A549 (cell line): ENCODE data around the gene TCP11. TPM values are rescaled to one million over a fixed set of nuclear protein-coding genes. Genes with fewer than 3 reads are reported as not detected.
A peak's percentile ranks its signal among the peaks of the same experiment; 100 is the strongest.

Experiments
- ATAC-seq, 2 experiments: fragments of 200-7000 bp in 1 of 2; fragments of >200 bp in 1 of 2; cut with Nextera tagmentation in 1 of 2; cut with Tn5 transposase in 1 of 2; 3 replicates each; pipeline versions ENCODE4 v1.8.0 to v1.9.1; 2018 to 2020; ENCODE audit warnings: mild to moderate bottlenecking in 1 of 2, moderate library complexity in 1 of 2
- CTCF ChIA-PET: fragments of 300-600 bp; sonication (Branson Sonifier 250); formaldehyde crosslinking; extraction: SDS; loops from one replicate; lab custom pipeline; 2021; ENCODE audit warnings: antibody characterized with exemption, inconsistent platforms; lab: Yijun Ruan, JAX
- POLR2A ChIA-PET: fragments of 350-600 bp; formaldehyde crosslinking; extraction: SDS; loops from one replicate; lab custom pipeline; 2021; ENCODE audit warnings: antibody characterized with exemption, inconsistent platforms; lab: Yijun Ruan, JAX
- DNase-seq, 2 experiments: peaks; one replicate each; pipeline versions ENCODE4 v3.0.0 to v3.0.0-alpha.2; 2011 to 2016; ENCODE audit warnings: low read depth in 1 of 2, low spot score in 1 of 2
- FAIRE-seq: peaks from 2 replicates; lab custom pipeline; 2011; peaks lifted over from hg19 to GRCh38; lab: Jason Lieb, UNC
- H3K27ac ChIP-seq, 2 experiments: fragments of >200 bp; sonication (Bioruptor Twin); formaldehyde crosslinking; 3 replicates each; pipeline ENCODE4 v1.5.1; 2016 to 2017
- H3K4me1 ChIP-seq: fragments of >200 bp; sonication (Bioruptor Twin); formaldehyde crosslinking; 3 replicates; pipeline ENCODE4 v1.6.1; 2016
- H3K4me2 ChIP-seq: fragments of >200 bp; sonication (Bioruptor Twin); formaldehyde crosslinking; 3 replicates; pipeline ENCODE4 v1.6.1; 2016
- H3K4me3 ChIP-seq: fragments of >200 bp; sonication (Bioruptor Twin); formaldehyde crosslinking; 3 replicates; pipeline ENCODE4 v1.5.1; 2016
- H3K9me3 ChIP-seq: fragments of >200 bp; sonication (Bioruptor Twin); formaldehyde crosslinking; 3 replicates; pipeline ENCODE4 v1.6.1; 2016
- EHMT2 ChIP-seq: fragments of 200-600 bp; sonication (generic); IDR thresholded peaks from 2 replicates; pipeline ENCODE4 v1.6.1; 2016; ENCODE audit warnings: antibody characterized with exemption, low read depth, mild to moderate bottlenecking, moderate library complexity
- EP300 ChIP-seq, 2 experiments: fragments of >200 bp; sonication (Bioruptor Twin); formaldehyde crosslinking; IDR thresholded peaks; 2 replicates in 1 of 2; 3 replicates in 1 of 2; pipeline ENCODE4 v1.6.1; 2016 to 2017
- ESRRA ChIP-seq: fragments of 150-350 bp; IDR thresholded peaks from 2 replicates; pipeline ENCODE4 v1.6.1; 2014; ENCODE audit warnings: mild to moderate bottlenecking, low read length, borderline replicate concordance
- FOSL2 ChIP-seq, 2 experiments: fragments of 450-650 bp in 1 of 2; fragments of >200 bp in 1 of 2; sonication (Bioruptor Twin) in 1 of 2; formaldehyde crosslinking; IDR thresholded peaks; 2 replicates each; pipeline versions ENCODE4 v1.5.0 to v1.6.1; 2016 to 2020; ENCODE audit warnings: mild to moderate bottlenecking in 1 of 2, moderate library complexity in 1 of 2
- FOXS1 ChIP-seq: fragments of 250-450 bp; sonication (Bioruptor Pico); IDR thresholded peaks from 2 replicates; pipeline ENCODE4 v1.5.0; 2020; ENCODE audit warnings: mild to moderate bottlenecking, moderate library complexity
- HDAC2 ChIP-seq: fragments of 200-600 bp; sonication (generic); IDR thresholded peaks from 2 replicates; pipeline ENCODE4 v1.6.1; 2016
- HEYL ChIP-seq: fragments of 250-450 bp; sonication (Bioruptor Pico); IDR thresholded peaks from 2 replicates; pipeline ENCODE4 v1.8.0; 2021; ENCODE audit warnings: mild to moderate bottlenecking, moderate library complexity
- HOXA7 ChIP-seq: fragments of 250-450 bp; sonication (Bioruptor Pico); IDR thresholded peaks from 2 replicates; pipeline ENCODE4 v1.5.0; 2020; ENCODE audit warnings: mild to moderate bottlenecking, moderate library complexity
- HOXB13 ChIP-seq: fragments of 250-450 bp; sonication (Bioruptor Pico); IDR thresholded peaks from 2 replicates; pipeline ENCODE4 v1.5.0; 2020; ENCODE audit warnings: low read depth, mild to moderate bottlenecking, moderate library complexity
- KDM5A ChIP-seq: fragments of 200-600 bp; sonication (generic); IDR thresholded peaks from 2 replicates; pipeline ENCODE4 v1.6.1; 2016; ENCODE audit warnings: antibody characterized with exemption, mild to moderate bottlenecking
- MAFK ChIP-seq: fragments of 450-650 bp; IDR thresholded peaks from 2 replicates; pipeline ENCODE4 v1.6.1; 2014; ENCODE audit not compliant: partially characterized antibody
- NFE2L2 ChIP-seq: fragments of 150-350 bp; conservative IDR thresholded peaks from 2 replicates; pipeline ENCODE4 v1.6.1; 2014; ENCODE audit warnings: low read length
- PHF8 ChIP-seq: fragments of 200-600 bp; sonication (generic); IDR thresholded peaks from 2 replicates; pipeline ENCODE4 v1.6.1; 2016; ENCODE audit warnings: low read depth, mild to moderate bottlenecking, antibody characterized with exemption, moderate library complexity, borderline replicate concordance
- POLR2A ChIP-seq: IDR thresholded peaks from 2 replicates; pipeline ENCODE4 v1.6.1; 2012; ENCODE audit warnings: mild to moderate bottlenecking, low read length
- POLR2AphosphoS2 ChIP-seq: conservative IDR thresholded peaks from 2 replicates; pipeline ENCODE4 v1.6.1; 2012; ENCODE audit warnings: low read length, improper control_type of control experiment, inconsistent platforms
- RAD21 ChIP-seq, 2 experiments: fragments of >200 bp in 1 of 2; sonication (Bioruptor Twin) in 1 of 2; formaldehyde crosslinking in 1 of 2; IDR thresholded peaks in 1 of 2; conservative IDR thresholded peaks in 1 of 2; 2 replicates in 1 of 2; 3 replicates in 1 of 2; pipeline ENCODE4 v1.6.1; 2012 to 2018; ENCODE audit warnings: inconsistent platforms in 1 of 2
- RARB ChIP-seq: fragments of 250-450 bp; sonication (Bioruptor Pico); IDR thresholded peaks from 2 replicates; pipeline ENCODE4 v1.8.0; 2021; ENCODE audit warnings: mild to moderate bottlenecking, moderate library complexity
- SMC3 ChIP-seq: fragments of >200 bp; sonication (Bioruptor Twin); formaldehyde crosslinking; IDR thresholded peaks from 3 replicates; pipeline ENCODE4 v1.6.1; 2018; ENCODE audit warnings: inconsistent platforms
- SREBF2 ChIP-seq: fragments of 450-650 bp; IDR thresholded peaks from 2 replicates; pipeline ENCODE4 v1.6.1; 2014; ENCODE audit warnings: mild to moderate bottlenecking, moderate library complexity
- TFCP2L1 ChIP-seq: fragments of 250-450 bp; sonication (Bioruptor Pico); IDR thresholded peaks from 2 replicates; pipeline ENCODE4 v1.5.0; 2021; ENCODE audit warnings: mild to moderate bottlenecking
- TP53 ChIP-seq: fragments of 250-450 bp; sonication (Bioruptor Pico); IDR thresholded peaks from 2 replicates; pipeline ENCODE4 v1.5.0; 2021; ENCODE audit warnings: mild to moderate bottlenecking, moderate library complexity
- ZNF302 ChIP-seq: fragments of 250-450 bp; sonication (Bioruptor Pico); IDR thresholded peaks from 2 replicates; pipeline ENCODE4 v1.9.0; 2021; ENCODE audit warnings: inconsistent platforms, mild to moderate bottlenecking, moderate library complexity
- ZSCAN20 ChIP-seq: fragments of 250-450 bp; sonication (Bioruptor Pico); IDR thresholded peaks from 2 replicates; pipeline ENCODE4 v1.8.0; 2022; ENCODE audit warnings: mild to moderate bottlenecking, moderate library complexity
- WGBS: methylation state at CpG from one replicate; pipeline ENCODE4 v1.1.6; 2017; ENCODE audit errors: missing lambda C conversion rate; 5-methylcytosine and 5-hydroxymethylcytosine counted together
- polyA plus RNA-seq, 4 experiments: library from polyadenylated mRNA; depleted of rRNA in 3 of 4; stranded (reverse); fragments of >200 nt; fragmentation: RNase III in 1 of 4; extraction: RNeasy Plus Mini Kit Qiagen cat#74134 plus additional on column Dnase treatment in 1 of 4; gene quantifications; 2 replicates in 3 of 4; 3 replicates in 1 of 4; pipeline ENCODE4 v1.2.3, GENCODE V29; 2011 to 2017
- TF ChIP-seq, protein P1 (sequence below): fragments of 250-450 bp; sonication (Bioruptor Pico); IDR thresholded peaks from 2 replicates; pipeline ENCODE4 v1.5.0; 2020; ENCODE audit warnings: low read depth, mild to moderate bottlenecking, moderate library complexity
- TF ChIP-seq, protein P2 (sequence below): fragments of 450-650 bp; IDR thresholded peaks from 2 replicates; pipeline ENCODE4 v1.6.1; 2014; ENCODE audit warnings: antibody characterized with exemption
- TF ChIP-seq, protein P3 (sequence below): fragments of 150-350 bp; IDR thresholded peaks from 2 replicates; pipeline ENCODE4 v1.6.1; 2014; ENCODE audit warnings: low read depth, mild to moderate bottlenecking, low read length
- TF ChIP-seq, protein P4 (sequence below): fragments of >200 bp; sonication (Bioruptor Twin); formaldehyde crosslinking; IDR thresholded peaks from 3 replicates; pipeline ENCODE4 v1.6.1; 2016
- TF ChIP-seq, protein P5 (sequence below): fragments of 200-600 bp; sonication (generic); IDR thresholded peaks from 2 replicates; pipeline ENCODE4 v1.6.1; 2016; ENCODE audit warnings: antibody characterized with exemption, mild to moderate bottlenecking, moderate library complexity

The TCP11 gene
- polyA plus RNA-seq, 2 of the 4 experiments (the other 2 are of a cell fraction), result 0.06 TPM; not detected in 1

DNA sequence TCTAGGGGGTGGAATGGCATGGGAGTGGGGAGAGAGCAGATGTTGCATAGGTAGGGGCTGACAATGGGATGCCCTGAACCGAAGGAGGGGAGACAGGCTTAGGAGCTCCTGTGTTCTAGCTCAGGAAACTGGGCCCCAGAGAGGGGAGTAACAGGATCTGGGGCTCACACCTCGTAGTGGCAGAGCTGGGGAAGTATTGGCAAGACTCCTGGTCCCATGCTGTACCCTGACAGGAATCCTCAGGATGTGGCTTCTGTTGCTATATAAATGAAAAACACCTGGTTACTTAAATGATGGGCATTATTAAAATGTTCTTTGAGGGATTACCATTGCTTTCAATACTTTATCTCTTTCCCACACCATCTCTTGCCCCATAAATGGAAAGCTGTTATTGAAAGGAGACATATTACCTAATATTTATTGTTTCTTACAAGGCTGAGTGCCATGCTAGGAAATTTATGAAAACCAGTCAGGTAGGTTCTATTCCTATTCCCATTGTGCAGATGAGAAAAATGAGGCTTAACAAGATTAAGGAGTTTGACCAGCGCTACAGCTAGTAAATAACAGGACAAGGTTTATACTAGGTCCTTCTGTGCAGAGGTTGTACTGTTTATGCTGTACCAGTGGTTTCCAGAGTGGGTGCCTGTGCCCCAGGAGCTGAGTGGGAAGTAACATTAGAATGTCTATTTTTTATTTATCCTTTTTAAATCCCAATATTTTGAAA is 35.3 kb upstream of the TCP11 start (continued):
- TF ChIP-seq HOXA7 (CRISPR knock-in tag) (no peak), POLR2AphosphoS2 (no peak), POLR2A (no peak)

DNA sequence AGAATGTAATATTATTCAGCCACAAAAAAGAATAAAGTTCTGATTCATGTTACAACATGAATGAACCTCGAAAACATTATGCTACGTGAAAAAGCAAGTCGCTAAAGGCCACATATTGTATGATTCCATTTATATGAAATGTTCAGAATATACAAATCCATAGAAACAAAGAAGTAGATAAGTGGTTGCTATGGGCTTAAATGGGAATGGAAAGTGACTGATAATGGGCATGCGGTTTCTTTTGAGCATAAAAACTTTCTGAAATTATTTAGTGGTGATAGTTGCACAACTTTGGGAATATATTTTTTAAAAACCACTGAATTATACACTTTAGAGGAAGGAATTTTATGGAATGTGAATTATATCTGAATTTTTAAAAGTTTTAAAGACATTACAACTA is 33.4 kb upstream of the TCP11 start:
- TF ChIP-seq ESRRA, result no peak
- TF ChIP-seq ZSCAN20 (CRISPR knock-in tag), result no peak
- no peak for TF ChIP-seq KDM5A
- TF ChIP-seq, protein P1, sequence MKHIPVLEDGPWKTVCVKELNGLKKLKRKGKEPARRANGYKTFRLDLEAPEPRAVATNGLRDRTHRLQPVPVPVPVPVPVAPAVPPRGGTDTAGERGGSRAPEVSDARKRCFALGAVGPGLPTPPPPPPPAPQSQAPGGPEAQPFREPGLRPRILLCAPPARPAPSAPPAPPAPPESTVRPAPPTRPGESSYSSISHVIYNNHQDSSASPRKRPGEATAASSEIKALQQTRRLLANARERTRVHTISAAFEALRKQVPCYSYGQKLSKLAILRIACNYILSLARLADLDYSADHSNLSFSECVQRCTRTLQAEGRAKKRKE, result no peak
- no peak for TF ChIP-seq FOSL2 (IDR thresholded peaks at IDR 0.05)
- TF ChIP-seq FOSL2 (CRISPR knock-in tag; IDR thresholded peaks at IDR 0.05), result no peak
- no peak for TF ChIP-seq PHF8
- no peak for TF ChIP-seq TFCP2L1 (CRISPR knock-in tag)
- TF ChIP-seq, protein P2, sequence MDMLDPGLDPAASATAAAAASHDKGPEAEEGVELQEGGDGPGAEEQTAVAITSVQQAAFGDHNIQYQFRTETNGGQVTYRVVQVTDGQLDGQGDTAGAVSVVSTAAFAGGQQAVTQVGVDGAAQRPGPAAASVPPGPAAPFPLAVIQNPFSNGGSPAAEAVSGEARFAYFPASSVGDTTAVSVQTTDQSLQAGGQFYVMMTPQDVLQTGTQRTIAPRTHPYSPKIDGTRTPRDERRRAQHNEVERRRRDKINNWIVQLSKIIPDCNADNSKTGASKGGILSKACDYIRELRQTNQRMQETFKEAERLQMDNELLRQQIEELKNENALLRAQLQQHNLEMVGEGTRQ, result no peak
- no peak for TF ChIP-seq RARB (CRISPR knock-in tag)
- TF ChIP-seq, protein P3, sequence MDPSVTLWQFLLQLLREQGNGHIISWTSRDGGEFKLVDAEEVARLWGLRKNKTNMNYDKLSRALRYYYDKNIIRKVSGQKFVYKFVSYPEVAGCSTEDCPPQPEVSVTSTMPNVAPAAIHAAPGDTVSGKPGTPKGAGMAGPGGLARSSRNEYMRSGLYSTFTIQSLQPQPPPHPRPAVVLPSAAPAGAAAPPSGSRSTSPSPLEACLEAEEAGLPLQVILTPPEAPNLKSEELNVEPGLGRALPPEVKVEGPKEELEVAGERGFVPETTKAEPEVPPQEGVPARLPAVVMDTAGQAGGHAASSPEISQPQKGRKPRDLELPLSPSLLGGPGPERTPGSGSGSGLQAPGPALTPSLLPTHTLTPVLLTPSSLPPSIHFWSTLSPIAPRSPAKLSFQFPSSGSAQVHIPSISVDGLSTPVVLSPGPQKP, result no peak
- TF ChIP-seq SMC3, result no peak
- TF ChIP-seq SREBF2, result no peak
- TF ChIP-seq, protein P4, sequence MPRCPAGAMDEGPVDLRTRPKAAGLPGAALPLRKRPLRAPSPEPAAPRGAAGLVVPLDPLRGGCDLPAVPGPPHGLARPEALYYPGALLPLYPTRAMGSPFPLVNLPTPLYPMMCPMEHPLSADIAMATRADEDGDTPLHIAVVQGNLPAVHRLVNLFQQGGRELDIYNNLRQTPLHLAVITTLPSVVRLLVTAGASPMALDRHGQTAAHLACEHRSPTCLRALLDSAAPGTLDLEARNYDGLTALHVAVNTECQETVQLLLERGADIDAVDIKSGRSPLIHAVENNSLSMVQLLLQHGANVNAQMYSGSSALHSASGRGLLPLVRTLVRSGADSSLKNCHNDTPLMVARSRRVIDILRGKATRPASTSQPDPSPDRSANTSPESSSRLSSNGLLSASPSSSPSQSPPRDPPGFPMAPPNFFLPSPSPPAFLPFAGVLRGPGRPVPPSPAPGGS, result no peak
- Histone ChIP-seq H3K27ac (no peak overlapping the region), H3K9me3 (no peaks in the 10 kb centered on the region), H3K4me1 (peaks cover 8% of the 10 kb centered on the region; the same call in 1 of the 3 replicates), H3K4me2 (no peak overlapping the region), H3K4me3 (no peak overlapping the region)
- no peak for DNase-seq
- CTCF ChIA-PET, result interaction anchor here (1.8 kb wide), 1 partner anchor 28 kb away, joined by 5 read pairs; no protein-coding TSS in a partner anchor
- no peak for FAIRE-seq
- no peak for ATAC-seq
- POLR2A ChIA-PET, result no interaction called here
- WGBS, result 91% methylated on average over 4 of the region's 4 CpGs

DNA sequence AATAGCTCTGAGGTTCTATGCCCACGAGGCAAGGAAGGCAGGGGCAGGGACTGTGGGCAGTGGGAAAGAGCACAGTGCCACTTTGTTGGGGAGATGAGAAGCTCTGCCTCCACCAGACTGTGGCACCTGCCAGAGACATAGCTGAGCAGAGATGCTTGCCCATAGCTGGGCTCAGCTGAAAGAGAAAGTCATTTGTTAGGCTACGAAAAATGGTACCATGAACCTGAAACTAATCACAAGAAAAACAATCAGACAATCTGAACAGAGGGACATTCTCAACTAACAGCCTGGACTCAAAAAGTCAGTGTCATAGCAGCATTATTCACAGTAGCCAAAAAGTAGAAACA is 32.9 kb upstream of the TCP11 start:
- WGBS, result 92% methylated on average over 1 of the region's 2 CpGs

More for the DNA sequence above, 32.9 kb upstream of the TCP11 start:
- peaks cover 4% of the 10 kb centered on the region; the same call in 1 of the 3 replicates for H3K4me1 ChIP-seq
- ATAC-seq (no peak; a peak in 1 of 6 replicates), DNase-seq (no peak), FAIRE-seq (no peak)
- no peaks in the 10 kb centered on the region for H3K9me3 ChIP-seq
- ChIA-PET CTCF (interaction anchor here (1.8 kb wide), 1 partner anchor 28 kb away, joined by 5 read pairs; no protein-coding TSS in a partner anchor), POLR2A (no interaction called here)
- no peak overlapping the region for H3K4me2 ChIP-seq
- H3K27ac ChIP-seq, result peak overlapping the region in 1 of 2 experiments; percentile 28; a peak in 1 of 6 replicates
- no peak overlapping the region for H3K4me3 ChIP-seq
- TF ChIP-seq, protein P5, sequence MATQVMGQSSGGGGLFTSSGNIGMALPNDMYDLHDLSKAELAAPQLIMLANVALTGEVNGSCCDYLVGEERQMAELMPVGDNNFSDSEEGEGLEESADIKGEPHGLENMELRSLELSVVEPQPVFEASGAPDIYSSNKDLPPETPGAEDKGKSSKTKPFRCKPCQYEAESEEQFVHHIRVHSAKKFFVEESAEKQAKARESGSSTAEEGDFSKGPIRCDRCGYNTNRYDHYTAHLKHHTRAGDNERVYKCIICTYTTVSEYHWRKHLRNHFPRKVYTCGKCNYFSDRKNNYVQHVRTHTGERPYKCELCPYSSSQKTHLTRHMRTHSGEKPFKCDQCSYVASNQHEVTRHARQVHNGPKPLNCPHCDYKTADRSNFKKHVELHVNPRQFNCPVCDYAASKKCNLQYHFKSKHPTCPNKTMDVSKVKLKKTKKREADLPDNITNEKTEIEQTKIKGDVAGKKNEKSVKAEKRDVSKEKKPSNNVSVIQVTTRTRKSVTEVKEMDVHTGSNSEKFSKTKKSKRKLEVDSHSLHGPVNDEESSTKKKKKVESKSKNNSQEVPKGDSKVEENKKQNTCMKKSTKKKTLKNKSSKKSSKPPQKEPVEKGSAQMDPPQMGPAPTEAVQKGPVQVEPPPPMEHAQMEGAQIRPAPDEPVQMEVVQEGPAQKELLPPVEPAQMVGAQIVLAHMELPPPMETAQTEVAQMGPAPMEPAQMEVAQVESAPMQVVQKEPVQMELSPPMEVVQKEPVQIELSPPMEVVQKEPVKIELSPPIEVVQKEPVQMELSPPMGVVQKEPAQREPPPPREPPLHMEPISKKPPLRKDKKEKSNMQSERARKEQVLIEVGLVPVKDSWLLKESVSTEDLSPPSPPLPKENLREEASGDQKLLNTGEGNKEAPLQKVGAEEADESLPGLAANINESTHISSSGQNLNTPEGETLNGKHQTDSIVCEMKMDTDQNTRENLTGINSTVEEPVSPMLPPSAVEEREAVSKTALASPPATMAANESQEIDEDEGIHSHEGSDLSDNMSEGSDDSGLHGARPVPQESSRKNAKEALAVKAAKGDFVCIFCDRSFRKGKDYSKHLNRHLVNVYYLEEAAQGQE, result no peak
- TF ChIP-seq MAFK (no peak), EP300 (IDR thresholded peaks at IDR 0.05) (no peak), ZNF302 (CRISPR knock-in tag) (no peak), FOSL2 (IDR thresholded peaks at IDR 0.05) (no peak), FOSL2 (CRISPR knock-in tag; IDR thresholded peaks at IDR 0.05) (no peak), FOXS1 (CRISPR knock-in tag) (no peak), HEYL (CRISPR knock-in tag) (no peak), NFE2L2 (no peak), HOXB13 (no peak), POLR2A (no peak), TFCP2L1 (CRISPR knock-in tag) (no peak), EHMT2 (no peak), RAD21 (conservative IDR thresholded peaks at IDR 0.05 in 1 of 2, IDR thresholded peaks at IDR 0.05 in 1 of 2) (no peak), TP53 (CRISPR knock-in tag) (no peak), HDAC2 (no peak), ZSCAN20 (CRISPR knock-in tag) (no peak)
